HEK293 (cell line): ENCODE data around the gene SLC6A3.

ENCODE experiments used
- CTCF ChIA-PET: fragments of 350-600 bp; formaldehyde crosslinking; extraction: SDS; loops from one replicate; lab custom pipeline; 2021; ENCODE audit warnings: antibody characterized with exemption; lab: Yijun Ruan, JAX
- POLR2A ChIA-PET: fragments of 300-600 bp; formaldehyde crosslinking; extraction: SDS; loops from one replicate; lab custom pipeline; 2020; ENCODE audit warnings: antibody characterized with exemption, inconsistent platforms; lab: Yijun Ruan, JAX
- H3K27ac ChIP-seq: fragments of 200-500 bp; sonication (Bioruptor generic); 2 replicates; pipeline ENCODE4 v1.5.1; 2014; ENCODE audit warnings: low read depth, low read length, control low read depth, inconsistent platforms; ENCODE audit errors: extremely low read depth
- H3K36me3 ChIP-seq, 2 experiments: fragments of 200-500 bp in 1 of 2; sonication (Bioruptor generic) in 1 of 2; 1 replicate in 1 of 2; 2 replicates in 1 of 2; pipeline ENCODE4 v1.5.1; 2014 to 2017; ENCODE audit warnings: inconsistent platforms in 2 of 2, low read length in 2 of 2; ENCODE audit not compliant: control insufficient read depth in 2 of 2, insufficient read depth in 1 of 2
- H3K4me1 ChIP-seq: fragments of 200-500 bp; sonication (Bioruptor generic); 2 replicates; pipeline ENCODE4 v1.5.1; 2014; ENCODE audit warnings: mild to moderate bottlenecking, low read length, inconsistent platforms; ENCODE audit not compliant: control insufficient read depth, insufficient read depth
- H3K4me3 ChIP-seq: 2 replicates; pipeline ENCODE4 v1.5.1; 2011; ENCODE audit warnings: low read depth, mild to moderate bottlenecking, control low read depth, low read length, moderate library complexity
- H3K9me3 ChIP-seq: fragments of 200-500 bp; sonication (Bioruptor generic); 2 replicates; pipeline ENCODE4 v1.5.1; 2014; ENCODE audit warnings: low read depth, low read length, inconsistent platforms; ENCODE audit not compliant: control insufficient read depth, insufficient read depth
- GLIS1 ChIP-seq: fragments of 450-650 bp; formaldehyde crosslinking; IDR thresholded peaks from 2 replicates; pipeline ENCODE4 v1.5.1; 2016; ENCODE audit warnings: missing biosample characterization, missing genetic modification characterization
- HOXA7 ChIP-seq: sonication (generic); formaldehyde crosslinking; IDR thresholded peaks from 2 replicates; pipeline ENCODE4 v1.8.1; 2022; ENCODE audit warnings: missing genetic modification reagents, borderline replicate concordance
- INSM2 ChIP-seq: fragments of 450-650 bp; formaldehyde crosslinking; IDR thresholded peaks from 2 replicates; pipeline ENCODE4 v1.5.1; 2016; ENCODE audit warnings: missing biosample characterization, missing genetic modification characterization
- KLF1 ChIP-seq: fragments of 450-650 bp; formaldehyde crosslinking; IDR thresholded peaks from 2 replicates; pipeline ENCODE4 v1.5.1; 2016; ENCODE audit warnings: missing biosample characterization, missing genetic modification characterization
- MZF1 ChIP-seq: fragments of 450-650 bp; formaldehyde crosslinking; IDR thresholded peaks from 2 replicates; pipeline ENCODE4 v1.5.1; 2017; ENCODE audit warnings: missing biosample characterization, missing genetic modification characterization, borderline replicate concordance
- PRDM6 ChIP-seq: fragments of 450-650 bp; formaldehyde crosslinking; IDR thresholded peaks from 2 replicates; pipeline ENCODE4 v1.5.1; 2017; ENCODE audit warnings: missing biosample characterization, missing genetic modification characterization
- REPIN1 ChIP-seq: fragments of 450-650 bp; formaldehyde crosslinking; IDR thresholded peaks from 2 replicates; pipeline ENCODE4 v1.5.1; 2017; ENCODE audit warnings: missing biosample characterization, missing genetic modification characterization, low read depth
- YY2 ChIP-seq: fragments of 450-650 bp; formaldehyde crosslinking; IDR thresholded peaks from 2 replicates; pipeline ENCODE4 v1.5.1; 2016; ENCODE audit warnings: missing biosample characterization, missing genetic modification characterization
- ZBTB10 ChIP-seq: fragments of 450-650 bp; formaldehyde crosslinking; IDR thresholded peaks from 2 replicates; pipeline ENCODE4 v1.5.1; 2016; ENCODE audit warnings: missing biosample characterization, missing genetic modification characterization
- ZBTB48 ChIP-seq: fragments of 450-650 bp; formaldehyde crosslinking; IDR thresholded peaks from 2 replicates; pipeline ENCODE4 v1.5.1; 2016; ENCODE audit warnings: missing biosample characterization, missing genetic modification characterization
- ZNF354C ChIP-seq: fragments of 450-650 bp; formaldehyde crosslinking; IDR thresholded peaks from 2 replicates; pipeline ENCODE4 v1.5.1; 2016; ENCODE audit warnings: missing biosample characterization, missing genetic modification characterization, low read depth, borderline replicate concordance
- ZNF558 ChIP-seq: fragments of 450-650 bp; formaldehyde crosslinking; IDR thresholded peaks from 2 replicates; pipeline ENCODE4 v1.5.1; 2016; ENCODE audit warnings: missing biosample characterization, missing genetic modification characterization
- ZNF580 ChIP-seq: fragments of 450-650 bp; formaldehyde crosslinking; IDR thresholded peaks from 2 replicates; pipeline ENCODE4 v1.5.1; 2016; ENCODE audit warnings: missing biosample characterization, missing genetic modification characterization
- ZNF610 ChIP-seq: fragments of 450-650 bp; formaldehyde crosslinking; IDR thresholded peaks from 2 replicates; pipeline ENCODE4 v1.5.1; 2016; ENCODE audit warnings: missing biosample characterization, missing genetic modification characterization, borderline replicate concordance
- ZNF639 ChIP-seq: fragments of 450-650 bp; formaldehyde crosslinking; IDR thresholded peaks from 2 replicates; pipeline ENCODE4 v1.5.1; 2016; ENCODE audit warnings: missing biosample characterization, missing genetic modification characterization
- ZNF670 ChIP-seq: fragments of 450-650 bp; formaldehyde crosslinking; IDR thresholded peaks from 2 replicates; pipeline ENCODE4 v1.5.1; 2016; ENCODE audit warnings: missing biosample characterization, missing genetic modification characterization, low read depth
- ZNF747 ChIP-seq: fragments of 450-650 bp; formaldehyde crosslinking; IDR thresholded peaks from 2 replicates; pipeline ENCODE4 v1.5.1; 2016; ENCODE audit warnings: missing biosample characterization, missing genetic modification characterization
- ZNF776 ChIP-seq: fragments of 450-650 bp; formaldehyde crosslinking; IDR thresholded peaks from 2 replicates; pipeline ENCODE4 v1.5.0; 2017; ENCODE audit warnings: missing biosample characterization, missing genetic modification characterization, borderline replicate concordance

SLC6A3 gene

GRCh38 chr5:1416856-1417469, 28.3 kb downstream of the SLC6A3 start:
- no peaks in the 10 kb centered on the region for H3K9me3 ChIP-seq
- no peaks in the 10 kb centered on the region for H3K36me3 ChIP-seq
- H3K4me3 ChIP-seq: no peak overlapping the region
- no peak for TF ChIP-seq ZNF776 (tag by site-specific recombination)
- TF ChIP-seq ZNF747: no peak
- TF ChIP-seq YY2 (tag by site-specific recombination): peak; percentile 95
- POLR2A ChIA-PET: no interaction called here
- CTCF ChIA-PET: no interaction called here
- H3K4me1 ChIP-seq: no peaks in the 10 kb centered on the region
- H3K27ac ChIP-seq: no peak overlapping the region

GRCh38 chr5:1415626-1416360, 29.4 kb downstream of the SLC6A3 start:
- Histone ChIP-seq H3K36me3 (no peaks in the 10 kb centered on the region), H3K4me1 (no peaks in the 10 kb centered on the region), H3K9me3 (no peaks in the 10 kb centered on the region), H3K4me3 (no peak overlapping the region), H3K27ac (no peak overlapping the region)
- POLR2A ChIA-PET: no interaction called here
- TF ChIP-seq ZNF354C (tag by site-specific recombination): no peak
- no peak for TF ChIP-seq ZNF558
- TF ChIP-seq ZNF670 (tag by site-specific recombination): no peak
- TF ChIP-seq INSM2: no peak
- TF ChIP-seq GLIS1 (tag by site-specific recombination): peak; percentile 33; the same call in 1 of the 2 replicates
- TF ChIP-seq PRDM6 (tag by site-specific recombination): no peak
- no peak for TF ChIP-seq ZNF610 (tag by site-specific recombination)
- TF ChIP-seq MZF1: no peak
- TF ChIP-seq REPIN1: no peak
- no peak for TF ChIP-seq HOXA7
- TF ChIP-seq KLF1 (tag by site-specific recombination): peak; percentile 82
- TF ChIP-seq ZNF580 (tag by site-specific recombination): no peak
- no peak for TF ChIP-seq ZBTB10 (tag by site-specific recombination)
- no peak for TF ChIP-seq ZNF639
- TF ChIP-seq ZBTB48 (tag by site-specific recombination): no peak
- TF ChIP-seq, all 188 proteins: peak for 2
- CTCF ChIA-PET: no interaction called here
